MCF 10A (cell line): ENCODE measurements around the gene MDFIC2. TPM values are rescaled to one million over a fixed set of nuclear protein-coding genes. Genes with fewer than 3 reads are reported as not detected.

ENCODE experiments used
- BruUV-seq: library from RNA; stranded (reverse); fragments of 400-500 nt; replicated peaks from 2 replicates; lab custom pipeline; 2021; lab: Mats Ljungman, UMichigan
- CTCF ChIA-PET: fragments of 300-600 bp; sonication (Branson Sonifier 250); formaldehyde crosslinking; extraction: SDS; loops from one replicate; lab custom pipeline; 2021; ENCODE audit warnings: antibody characterized with exemption, inconsistent platforms; lab: Yijun Ruan, JAX
- POLR2A ChIA-PET: fragments of 300-600, 350-650 bp; sonication (Branson Sonifier 250); formaldehyde crosslinking; extraction: SDS; loops from one replicate; lab custom pipeline; 2020; ENCODE audit warnings: antibody characterized with exemption, inconsistent platforms; lab: Yijun Ruan, JAX
- DNase-seq: peaks from one replicate; pipeline ENCODE4 v3.0.0-alpha.2; 2018; ENCODE audit not compliant: unreplicated experiment
- H3K27ac Mint-ChIP-seq: one replicate; pipeline ENCODE4 v1.8.0; 2022; ENCODE audit warnings: mild to moderate bottlenecking, low read depth, mixed read lengths; ENCODE audit not compliant: unreplicated experiment
- H3K27me3 Mint-ChIP-seq: one replicate; pipeline ENCODE4 v1.8.0; 2022; ENCODE audit warnings: mixed read lengths; ENCODE audit not compliant: insufficient read depth, unreplicated experiment
- H3K36me3 Mint-ChIP-seq: one replicate; pipeline ENCODE4 v1.8.0; 2022; ENCODE audit warnings: mild to moderate bottlenecking, moderate library complexity, mixed read lengths; ENCODE audit not compliant: insufficient read depth, unreplicated experiment
- H3K4me1 Mint-ChIP-seq: one replicate; pipeline ENCODE4 v1.8.0; 2022; ENCODE audit warnings: mixed read lengths; ENCODE audit not compliant: insufficient read depth, unreplicated experiment
- H3K4me3 Mint-ChIP-seq: one replicate; pipeline ENCODE4 v1.8.0; 2022; ENCODE audit warnings: mild to moderate bottlenecking, moderate library complexity, mixed read lengths; ENCODE audit not compliant: unreplicated experiment
- H3K9me3 Mint-ChIP-seq: one replicate; pipeline ENCODE4 v1.8.0; 2022; ENCODE audit warnings: mixed read lengths; ENCODE audit not compliant: unreplicated experiment
- intact Hi-C: fragments of 100-400 bp; cut with micrococcal nuclease; formaldehyde crosslinking; loops from 2 replicates; pipeline ENCODE4 v1.14.1; 2022
- total RNA-seq: library from RNA; stranded (reverse); gene quantifications from 2 replicates; pipeline ENCODE4 v1.2.3, GENCODE V29; 2022
- TF ChIP-seq, protein P1 (sequence below): fragments of 200-600 bp; IDR thresholded peaks from one replicate; pipeline ENCODE4 v1.8.0; 2022; ENCODE audit warnings: antibody characterized with exemption, mild to moderate bottlenecking; ENCODE audit not compliant: unreplicated experiment

MDFIC2 gene
- total RNA-seq, 1 experiment from 2014 or later: not detected

- intact Hi-C loops: no loop called here
- TF ChIP-seq, protein P1, sequence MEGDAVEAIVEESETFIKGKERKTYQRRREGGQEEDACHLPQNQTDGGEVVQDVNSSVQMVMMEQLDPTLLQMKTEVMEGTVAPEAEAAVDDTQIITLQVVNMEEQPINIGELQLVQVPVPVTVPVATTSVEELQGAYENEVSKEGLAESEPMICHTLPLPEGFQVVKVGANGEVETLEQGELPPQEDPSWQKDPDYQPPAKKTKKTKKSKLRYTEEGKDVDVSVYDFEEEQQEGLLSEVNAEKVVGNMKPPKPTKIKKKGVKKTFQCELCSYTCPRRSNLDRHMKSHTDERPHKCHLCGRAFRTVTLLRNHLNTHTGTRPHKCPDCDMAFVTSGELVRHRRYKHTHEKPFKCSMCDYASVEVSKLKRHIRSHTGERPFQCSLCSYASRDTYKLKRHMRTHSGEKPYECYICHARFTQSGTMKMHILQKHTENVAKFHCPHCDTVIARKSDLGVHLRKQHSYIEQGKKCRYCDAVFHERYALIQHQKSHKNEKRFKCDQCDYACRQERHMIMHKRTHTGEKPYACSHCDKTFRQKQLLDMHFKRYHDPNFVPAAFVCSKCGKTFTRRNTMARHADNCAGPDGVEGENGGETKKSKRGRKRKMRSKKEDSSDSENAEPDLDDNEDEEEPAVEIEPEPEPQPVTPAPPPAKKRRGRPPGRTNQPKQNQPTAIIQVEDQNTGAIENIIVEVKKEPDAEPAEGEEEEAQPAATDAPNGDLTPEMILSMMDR: no peak
- peaks cover 98% of the 10 kb centered on the region for H3K27me3 Mint-ChIP-seq
Observed at GRCh38 chr3:70182166-70182565, 130.3 kb downstream of the MDFIC2 start.

GRCh38 chr3:70180664-70181063 lies 131.8 kb downstream of the MDFIC2 start:
- peaks cover 98% of the 10 kb centered on the region for H3K27me3 Mint-ChIP-seq
- no peak for DNase-seq
- H3K4me3 Mint-ChIP-seq: no peak overlapping the region
- ChIA-PET POLR2A (no interaction called here), CTCF (no interaction called here)
- no peak overlapping the region for H3K27ac Mint-ChIP-seq
- H3K36me3 Mint-ChIP-seq: no peaks in the 10 kb centered on the region
- intact Hi-C loops: no loop called here
- H3K9me3 Mint-ChIP-seq: no peaks in the 10 kb centered on the region
- TF ChIP-seq, protein P1: no peak
- no peaks in the 10 kb centered on the region for H3K4me1 Mint-ChIP-seq
- no TSS peak for BruUV-seq

More at GRCh38 chr3:70182166-70182565, 130.3 kb downstream of the MDFIC2 start:
- POLR2A ChIA-PET: interaction anchor here (0.6 kb wide), 1 partner anchor 109 kb away, joined by 3 read pairs; no protein-coding TSS in a partner anchor
- Mint-ChIP-seq H3K4me1 (no peaks in the 10 kb centered on the region), H3K27ac (no peak overlapping the region), H3K4me3 (no peak overlapping the region), H3K9me3 (no peaks in the 10 kb centered on the region), H3K36me3 (no peaks in the 10 kb centered on the region)
- DNase-seq: no peak
- CTCF ChIA-PET: interaction anchor here (0.7 to 1.2 kb wide), 3 partner anchors 40 to 283 kb away, joined by 3 read pairs; no protein-coding TSS in a partner anchor
- no TSS peak for BruUV-seq

- CTCF ChIA-PET: no interaction called here
- intact Hi-C loops: no loop called here
- Mint-ChIP-seq H3K4me1 (no peaks in the 10 kb centered on the region), H3K9me3 (no peaks in the 10 kb centered on the region), H3K36me3 (no peaks in the 10 kb centered on the region), H3K27ac (no peak overlapping the region), H3K27me3 (peaks cover 100% of the 10 kb centered on the region), H3K4me3 (no peak overlapping the region)
- DNase-seq: no peak
- no TSS peak for BruUV-seq
- TF ChIP-seq, protein P1: no peak
- POLR2A ChIA-PET: interaction anchor here (0.6 kb wide), 1 partner anchor 234 kb away, joined by 3 read pairs; no protein-coding TSS in a partner anchor
Observed at GRCh38 chr3:70179111-70179510, 133.3 kb downstream of the MDFIC2 start.

DNA sequence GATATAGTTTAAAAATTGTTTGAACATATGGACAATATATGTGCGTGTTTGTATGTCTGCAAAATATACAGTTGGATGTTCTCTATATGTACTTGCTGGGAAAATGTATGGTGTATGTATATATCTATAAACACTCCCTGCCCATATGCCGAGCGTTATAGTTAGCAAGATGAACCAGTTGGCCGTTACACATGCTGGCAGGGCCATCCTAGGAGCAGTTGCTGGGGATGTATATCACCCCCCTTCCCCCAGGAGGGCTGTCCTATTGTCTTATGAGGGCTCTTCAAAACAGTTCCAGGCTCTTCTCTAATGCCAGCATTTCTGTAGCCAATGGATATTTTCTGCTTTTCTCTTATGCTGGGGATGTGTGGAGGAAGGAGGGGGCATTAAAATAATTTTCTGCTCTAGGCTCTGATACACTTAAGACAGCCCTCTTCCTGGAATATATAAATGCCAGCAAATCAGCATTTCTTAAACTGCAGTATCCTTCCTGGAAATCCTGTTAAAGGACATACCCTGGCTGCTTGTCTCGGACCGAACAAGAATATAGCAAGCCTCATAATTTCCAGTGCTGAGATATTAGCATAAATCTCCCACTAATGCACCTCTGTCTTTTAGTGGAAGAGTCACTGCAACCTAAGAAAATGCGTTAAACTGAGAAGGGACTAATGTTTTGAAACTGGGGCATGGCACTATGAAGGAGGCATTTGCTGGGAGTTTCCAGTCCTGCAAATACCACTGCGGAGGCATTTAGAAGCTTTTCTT lies 134.4 kb downstream of the MDFIC2 start:
- Mint-ChIP-seq H3K27me3 (peaks cover 100% of the 10 kb centered on the region), H3K4me3 (no peak overlapping the region), H3K36me3 (no peaks in the 10 kb centered on the region), H3K4me1 (no peaks in the 10 kb centered on the region), H3K9me3 (no peaks in the 10 kb centered on the region), H3K27ac (no peak overlapping the region)
- intact Hi-C loops: no loop called here
- ChIA-PET CTCF (no interaction called here), POLR2A (no interaction called here)
- no peak for DNase-seq
- TF ChIP-seq, protein P1: no peak
- no TSS peak for BruUV-seq
